ENCODE results near the gene GGT6. TPM values are rescaled to one million over a fixed set of nuclear protein-coding genes. Genes with fewer than 3 reads are reported as not detected.

The GGT6 gene
- total RNA-seq, 1 experiment from 2014 or later = not detected

DNA sequence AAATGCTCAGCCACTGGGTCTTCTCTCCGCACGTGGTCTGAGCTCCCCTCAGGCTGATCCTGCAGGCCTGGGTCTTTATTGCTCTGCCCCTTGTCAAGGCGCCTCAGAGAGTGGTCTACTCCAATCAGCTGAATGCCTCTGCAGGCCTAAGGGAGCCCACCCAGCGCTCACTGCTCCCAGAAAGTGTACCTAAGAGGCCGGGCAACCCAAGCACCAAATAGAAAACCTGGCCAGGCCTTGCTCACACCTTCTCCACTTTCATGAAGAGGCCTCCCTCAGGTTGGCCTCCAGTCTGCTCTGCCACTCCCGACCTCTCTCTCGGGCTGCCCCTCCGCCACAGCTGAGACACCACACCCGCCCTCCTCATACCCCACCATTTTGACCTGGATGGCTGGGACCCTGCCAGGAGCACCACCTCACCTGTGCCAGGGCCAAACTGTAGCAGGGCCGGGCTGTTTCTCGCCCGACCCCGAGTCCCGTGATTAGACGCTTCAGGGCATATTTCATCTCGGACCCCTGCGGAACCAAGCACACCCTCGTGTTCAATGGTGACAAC, 5.9 kb downstream of the GGT6 start:
- DNase-seq (ENCODE audit: low read depth) = no peak

DNA sequence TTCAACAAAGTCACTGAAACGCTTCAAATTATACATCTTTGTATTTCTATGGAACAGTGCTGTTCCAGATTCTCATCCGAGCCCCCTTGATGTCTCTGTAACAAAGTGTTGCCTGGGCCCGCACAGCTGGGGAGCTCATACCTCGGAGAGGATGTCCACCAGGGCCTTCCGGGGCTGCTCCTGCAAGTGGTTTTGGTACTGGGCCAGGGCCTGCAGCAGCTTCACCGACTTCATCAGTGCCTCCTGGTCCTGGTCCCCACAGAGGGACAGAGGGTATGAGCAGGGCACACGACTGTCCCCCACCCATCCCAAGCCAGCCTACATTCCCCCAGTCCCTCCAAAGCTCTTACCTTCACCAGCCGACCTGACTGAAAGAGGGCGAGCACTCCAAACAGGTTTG, 6.7 kb downstream of the GGT6 start:
- no peak for DNase-seq (ENCODE audit: low read depth)

DNA sequence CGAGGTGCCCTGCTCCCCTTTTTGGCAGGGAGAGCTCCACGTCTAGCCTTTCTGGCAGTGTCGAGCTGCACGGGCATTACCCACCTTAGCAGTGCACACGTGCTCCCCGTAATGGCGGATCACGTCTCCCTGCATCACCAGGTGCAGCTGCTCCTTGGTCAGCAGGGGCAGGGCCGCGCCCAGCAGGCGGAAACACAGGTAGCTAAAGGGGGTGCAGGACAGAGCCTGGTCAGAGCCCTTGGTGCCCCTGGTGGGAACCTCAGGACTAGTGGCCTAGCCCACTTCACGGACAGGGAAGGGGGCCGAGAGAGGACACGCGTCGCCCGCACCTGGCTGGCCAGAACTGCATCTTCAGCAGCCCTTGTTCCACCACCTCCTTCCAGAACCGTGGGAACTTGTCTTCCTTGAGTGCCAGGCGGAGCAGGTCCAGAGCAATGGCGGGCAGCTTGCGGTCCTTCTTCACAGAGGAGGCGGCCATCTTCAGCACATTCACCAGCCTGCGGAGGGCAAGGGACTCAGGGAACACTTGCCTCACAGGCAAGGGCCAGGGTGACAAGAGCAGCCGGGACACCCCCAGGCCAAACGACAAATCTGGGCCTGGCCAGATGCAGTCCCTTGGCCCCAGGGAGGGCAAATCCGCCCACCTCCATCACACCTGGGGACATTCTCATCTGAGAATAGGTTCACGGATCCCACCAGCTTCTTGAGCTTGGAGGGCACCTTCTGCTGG, 8.4 kb downstream of the GGT6 start:
- DNase-seq (ENCODE audit: low read depth) = no peak

DNA sequence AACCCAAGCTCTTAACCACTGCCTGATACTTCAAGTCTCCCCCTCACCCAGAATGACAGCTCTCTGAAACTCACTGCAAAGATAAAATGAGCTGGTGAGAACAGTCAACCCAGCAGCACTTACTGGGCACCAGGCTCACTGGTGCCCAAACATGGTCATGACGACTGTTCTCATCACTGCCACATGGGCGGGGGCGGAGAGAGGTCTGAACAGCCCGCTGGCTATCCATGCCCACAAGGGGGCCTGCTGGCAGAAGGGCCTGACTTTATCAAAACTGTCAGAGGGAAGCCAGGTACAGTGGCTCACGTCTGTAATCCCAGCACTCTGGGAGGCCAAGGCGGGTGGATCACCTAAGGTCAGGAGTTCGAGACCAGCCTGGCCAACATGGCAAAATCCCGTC, 9.2 kb downstream of the GGT6 start:
- no peak for DNase-seq (ENCODE audit: low read depth)

DNA sequence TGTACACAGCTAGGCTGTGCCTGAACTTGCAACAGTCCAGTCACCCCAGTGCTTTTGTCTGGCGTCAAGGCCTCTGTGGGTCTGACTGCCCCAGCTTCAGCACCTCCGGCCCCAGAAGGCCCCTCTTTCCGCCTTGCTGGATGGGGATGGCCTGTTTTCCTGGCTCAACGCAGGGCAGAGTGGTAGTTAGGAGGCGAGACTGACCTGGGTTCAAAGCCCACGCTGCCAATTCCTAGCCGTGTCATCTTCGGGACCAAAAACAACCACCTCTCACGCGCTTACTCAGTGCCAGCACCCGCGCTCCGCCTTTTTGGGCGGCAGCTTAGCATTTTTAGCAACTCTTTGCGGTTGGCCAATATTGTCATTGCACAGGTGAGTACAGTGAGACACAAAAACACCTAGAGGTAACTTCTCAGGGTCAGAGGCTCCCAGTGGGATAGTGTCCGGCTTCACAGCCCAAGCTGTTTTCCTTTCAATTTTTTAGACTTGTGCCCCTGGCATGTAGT, 9.8 kb downstream of the GGT6 start:
- no peak for DNase-seq (ENCODE audit: low read depth)

DNA sequence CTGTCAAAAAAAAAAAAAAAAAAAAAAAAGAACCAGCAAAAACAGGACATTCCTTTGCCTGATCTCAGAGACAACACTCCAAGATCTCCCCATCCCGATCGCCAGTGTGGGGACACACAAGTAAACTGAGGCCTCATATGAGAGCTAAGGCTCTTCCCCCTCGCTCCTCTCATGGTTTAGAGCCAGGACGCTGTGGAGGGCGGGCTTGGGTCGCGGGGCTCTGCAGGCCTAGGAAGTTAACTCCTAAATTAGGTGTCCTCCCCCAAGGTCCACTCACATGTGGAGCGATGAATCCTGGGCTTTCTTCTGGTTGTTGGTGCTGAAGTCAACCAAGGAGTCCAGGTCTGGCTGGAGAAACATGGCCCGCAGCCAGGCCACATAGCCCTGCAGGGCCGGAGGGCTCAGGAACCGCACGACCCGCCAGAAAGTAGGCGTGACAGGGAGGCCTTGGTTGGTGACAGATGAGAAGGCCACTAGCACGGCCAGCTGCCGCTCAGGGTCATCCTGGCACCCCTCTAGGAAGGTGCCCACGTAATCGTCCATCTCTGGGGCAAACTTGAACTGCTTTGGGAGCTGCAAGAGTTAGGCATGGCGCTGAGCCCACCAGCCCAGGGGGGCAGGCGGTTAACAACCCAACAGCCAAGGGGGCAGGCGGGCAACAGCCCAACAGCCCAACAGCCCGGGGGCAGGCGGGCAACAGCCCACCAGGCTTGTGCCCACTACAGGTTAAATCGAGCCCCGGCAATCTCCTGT, 10.4 kb downstream of the GGT6 start:
- DNase-seq (ENCODE audit: low read depth) = no peak

DNA sequence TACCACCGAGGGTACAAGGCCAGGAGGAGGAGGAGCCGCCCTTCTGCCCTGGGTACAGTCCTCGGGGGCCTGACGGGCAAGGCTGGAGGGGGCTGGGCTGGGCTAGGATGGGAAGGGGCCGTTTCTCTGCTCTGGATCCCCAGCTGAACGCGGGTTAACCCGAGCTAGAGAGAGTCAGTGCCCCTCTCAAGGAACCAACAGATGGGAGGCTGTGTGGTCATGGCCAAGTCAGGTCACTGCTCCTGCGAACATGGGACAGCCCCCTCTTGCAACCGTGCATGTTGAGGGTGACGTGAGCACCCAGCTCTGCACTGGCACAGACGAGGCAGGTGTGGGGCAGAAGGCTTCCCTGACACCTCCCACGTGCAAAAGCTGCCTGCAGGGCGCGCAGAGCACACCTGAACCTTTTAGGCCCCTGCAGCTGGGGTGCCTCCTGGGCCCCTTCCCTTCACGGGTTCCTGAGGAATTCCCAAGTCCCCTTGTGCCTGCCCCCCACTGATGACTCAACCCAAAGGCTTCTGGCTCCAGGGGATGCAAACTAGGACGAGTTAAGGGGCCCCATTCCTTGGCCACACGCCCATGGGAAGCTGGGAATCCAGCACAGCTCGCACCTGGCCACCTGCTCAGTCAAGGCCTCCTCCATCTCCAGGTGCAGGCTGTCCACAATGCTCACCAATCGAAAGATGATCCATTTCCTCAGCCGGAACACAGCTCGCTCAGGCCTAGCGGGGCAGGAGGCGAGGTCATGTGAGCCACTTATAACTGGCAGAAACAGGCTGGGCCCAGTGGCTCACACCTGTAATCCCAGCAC, 11.5 kb downstream of the GGT6 start:
- no peak for DNase-seq (ENCODE audit: low read depth)

DNA sequence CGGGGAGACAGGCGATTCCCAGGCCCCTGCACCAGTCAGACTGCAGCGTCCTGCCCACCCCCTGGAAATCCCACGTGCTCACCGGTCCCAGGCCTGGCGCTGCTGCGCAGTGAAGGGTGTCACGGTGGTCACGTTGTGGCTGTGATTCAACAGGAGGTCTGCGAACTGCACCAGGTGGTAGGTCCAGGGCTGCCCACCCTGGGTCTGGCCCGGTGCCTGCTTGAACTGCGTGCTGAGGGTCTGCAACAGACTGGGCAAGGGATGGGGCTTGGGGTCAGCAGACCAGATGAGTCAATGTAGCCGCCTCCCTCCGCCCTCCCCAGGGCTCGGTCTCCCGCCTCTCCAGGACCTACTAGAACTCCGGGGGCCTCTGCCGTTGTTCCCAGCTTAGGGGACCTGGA, 12.3 kb downstream of the GGT6 start:
- DNase-seq (ENCODE audit: low read depth) = no peak

DNA sequence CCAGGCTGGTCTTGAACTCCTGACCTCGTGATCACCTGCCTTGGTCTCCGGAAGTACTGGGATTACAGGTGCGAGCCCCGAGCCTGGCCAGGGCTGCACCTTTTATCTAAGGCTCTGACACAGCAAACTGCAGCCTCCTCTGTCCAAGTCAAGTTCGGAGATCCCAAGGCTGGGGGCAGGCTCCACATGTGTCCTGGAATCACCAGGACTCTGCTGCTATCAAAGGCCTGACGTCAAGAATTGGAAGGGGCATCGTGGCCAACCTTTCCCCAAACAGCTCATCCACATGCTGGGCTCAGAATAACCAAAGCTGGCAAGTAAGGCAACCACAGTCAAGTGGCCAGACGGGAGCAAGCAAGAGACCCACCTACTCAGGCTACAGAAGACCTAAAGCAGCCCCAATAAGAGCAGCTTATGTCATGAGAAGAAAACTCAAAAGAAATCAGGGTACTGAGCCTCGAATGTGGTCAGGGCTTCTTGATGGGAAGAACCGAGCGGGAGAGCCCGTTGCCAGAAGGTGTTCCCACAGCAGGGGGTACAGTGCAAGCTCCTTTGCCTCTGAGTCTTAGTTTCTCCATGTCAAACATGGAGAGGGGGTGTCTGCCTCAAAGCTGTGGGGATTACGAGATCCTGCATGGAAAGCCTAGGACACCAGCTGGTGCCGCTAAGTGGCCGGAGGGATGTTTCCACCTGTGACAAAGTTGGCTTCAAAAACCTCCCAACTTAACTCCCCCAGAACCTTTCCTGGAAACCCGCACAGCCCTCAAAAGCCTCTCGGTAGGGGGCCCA, 13.1 kb downstream of the GGT6 start:
- no peak for DNase-seq (ENCODE audit: low read depth)

DNA sequence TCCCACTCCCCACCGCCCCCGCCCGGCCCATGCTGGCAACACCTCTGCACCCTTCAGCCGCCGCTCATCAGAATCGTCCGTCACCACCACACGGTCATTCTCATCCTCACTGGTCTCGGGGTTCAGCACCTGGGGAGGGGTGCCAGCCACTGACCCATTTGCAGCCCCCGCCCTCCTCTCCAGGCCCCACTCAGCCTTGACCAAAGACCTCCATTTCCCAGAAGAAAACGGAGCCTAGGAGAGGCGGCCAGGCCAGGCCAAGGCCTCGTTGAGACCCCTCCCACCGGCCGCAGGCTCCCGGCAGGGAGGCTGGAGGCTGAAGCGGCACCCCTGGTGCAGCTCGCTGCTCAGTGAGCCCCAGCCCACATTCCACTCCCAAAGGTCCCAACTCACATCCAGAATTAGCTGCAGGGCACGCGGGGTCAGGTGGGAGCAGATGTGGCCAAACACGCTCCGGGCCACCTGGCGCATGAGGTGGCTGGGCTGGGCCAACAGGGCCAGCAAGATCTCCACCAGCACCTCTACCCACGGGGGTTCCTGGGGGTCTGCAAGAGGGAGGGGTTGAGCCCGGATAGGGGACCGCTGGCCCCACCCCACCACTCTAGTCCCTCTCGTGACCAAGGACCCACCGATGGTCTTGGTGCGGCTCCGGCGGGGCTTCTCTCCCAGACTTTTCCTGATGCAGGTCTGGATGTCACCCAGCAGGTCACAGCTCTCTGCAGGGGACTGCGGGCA, 15.0 kb downstream of the GGT6 start:
- no peak for DNase-seq (ENCODE audit: low read depth)

DNA sequence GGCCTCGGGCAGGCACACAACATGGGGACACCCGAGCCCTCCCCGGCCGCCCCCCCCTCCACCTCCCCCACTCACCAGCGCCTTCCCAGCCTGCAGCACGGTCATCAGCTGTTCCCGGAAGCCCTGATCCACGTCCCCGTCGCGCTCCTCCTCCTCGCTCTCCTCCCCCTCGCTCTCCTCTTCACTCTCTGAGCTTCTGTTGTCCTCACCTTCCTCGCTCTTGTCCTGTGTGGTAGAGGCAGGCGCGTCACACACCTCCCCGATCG, 15.5 kb downstream of the GGT6 start:
- DNase-seq (ENCODE audit: low read depth) = no peak

DNA sequence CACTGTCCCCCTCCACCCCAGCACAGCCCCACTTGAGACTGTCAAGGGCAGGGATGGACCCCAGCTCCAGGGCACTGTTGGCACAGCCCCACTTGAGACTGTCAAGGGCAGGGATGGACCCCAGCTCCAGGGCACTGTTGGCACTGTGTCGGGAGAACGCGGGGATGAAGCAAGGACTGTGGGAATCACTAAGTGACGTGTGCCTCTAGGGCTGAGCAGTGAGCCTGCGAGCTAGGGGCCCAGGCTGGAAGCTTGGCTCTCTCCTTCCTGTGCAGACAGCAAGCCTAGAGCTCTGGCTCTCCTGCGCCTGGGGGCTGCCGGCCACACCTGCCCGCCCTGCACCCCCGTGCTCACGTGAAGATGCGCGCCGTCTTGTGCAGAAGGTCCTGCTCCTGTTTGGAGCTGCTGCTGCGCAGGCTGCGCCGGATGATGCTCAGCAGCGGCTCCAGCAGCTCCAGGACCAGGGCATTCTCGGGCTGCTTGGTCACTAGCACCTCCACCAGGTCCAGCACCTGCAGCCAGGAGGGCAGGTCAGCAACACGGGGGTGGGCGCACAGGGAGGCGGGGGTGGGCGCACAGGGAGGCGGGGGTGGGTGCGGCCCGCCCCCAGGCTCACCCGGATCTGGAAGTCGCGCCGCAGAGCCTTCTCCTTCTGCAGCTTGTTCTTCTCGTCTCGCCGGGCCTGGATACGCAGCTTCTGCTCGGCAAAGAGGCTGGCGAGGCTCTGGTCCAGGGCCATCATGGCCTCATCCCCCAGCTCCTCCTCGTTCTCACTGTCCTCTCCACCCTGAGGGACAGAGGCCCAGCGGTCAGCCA, 16.0 kb downstream of the GGT6 start:
- DNase-seq (ENCODE audit: low read depth) = no peak

DNA sequence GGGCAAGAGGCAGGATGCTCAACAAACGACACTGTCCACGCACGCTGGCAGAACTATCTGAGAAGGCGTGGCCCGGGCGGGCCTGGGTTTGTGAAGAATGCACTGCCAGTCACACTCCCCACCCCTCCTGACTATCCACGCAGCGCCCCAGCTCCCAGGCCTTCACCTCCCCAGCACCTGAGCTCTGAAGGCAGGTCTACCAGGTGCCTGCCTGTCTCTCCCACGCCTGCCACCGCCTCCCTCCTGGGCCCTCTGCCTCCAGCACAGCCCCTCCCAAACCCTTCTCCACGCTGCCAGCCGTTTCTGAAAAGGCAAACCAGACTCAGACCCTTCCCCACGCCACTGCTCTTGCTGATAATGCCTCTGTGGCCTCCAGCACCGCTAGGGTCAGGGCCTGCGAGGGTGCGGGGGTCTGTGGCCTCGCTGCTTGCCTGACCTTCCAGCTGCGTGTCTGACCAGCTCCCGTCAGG, 16.8 kb downstream of the GGT6 start:
- DNase-seq (ENCODE audit: low read depth) = no peak

DNA sequence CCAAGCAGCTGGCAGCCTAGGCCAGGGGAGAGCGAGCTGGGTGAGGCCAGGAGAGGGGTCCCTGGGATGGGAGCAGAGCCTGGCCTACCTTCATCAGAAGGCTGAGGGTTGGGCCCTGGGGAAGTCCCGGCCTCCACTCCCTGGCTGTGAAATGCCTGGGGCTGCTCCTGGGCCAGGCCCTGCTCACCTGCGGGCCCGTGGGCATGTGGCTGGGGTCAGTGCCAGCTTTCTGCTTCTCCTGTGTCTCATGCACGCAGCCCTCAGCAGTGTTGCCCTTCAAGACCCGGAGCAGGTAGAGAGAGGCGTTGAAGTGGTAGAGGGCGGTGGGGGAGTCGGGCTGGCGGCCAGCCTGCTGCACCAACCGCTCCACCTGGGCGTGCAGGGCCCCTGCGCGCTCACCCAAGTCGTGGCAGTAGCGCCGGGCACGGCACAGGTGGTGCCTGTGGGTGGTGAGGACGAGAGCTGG, 17.6 kb downstream of the GGT6 start:
- DNase-seq (ENCODE audit: low read depth) = no peak

DNA sequence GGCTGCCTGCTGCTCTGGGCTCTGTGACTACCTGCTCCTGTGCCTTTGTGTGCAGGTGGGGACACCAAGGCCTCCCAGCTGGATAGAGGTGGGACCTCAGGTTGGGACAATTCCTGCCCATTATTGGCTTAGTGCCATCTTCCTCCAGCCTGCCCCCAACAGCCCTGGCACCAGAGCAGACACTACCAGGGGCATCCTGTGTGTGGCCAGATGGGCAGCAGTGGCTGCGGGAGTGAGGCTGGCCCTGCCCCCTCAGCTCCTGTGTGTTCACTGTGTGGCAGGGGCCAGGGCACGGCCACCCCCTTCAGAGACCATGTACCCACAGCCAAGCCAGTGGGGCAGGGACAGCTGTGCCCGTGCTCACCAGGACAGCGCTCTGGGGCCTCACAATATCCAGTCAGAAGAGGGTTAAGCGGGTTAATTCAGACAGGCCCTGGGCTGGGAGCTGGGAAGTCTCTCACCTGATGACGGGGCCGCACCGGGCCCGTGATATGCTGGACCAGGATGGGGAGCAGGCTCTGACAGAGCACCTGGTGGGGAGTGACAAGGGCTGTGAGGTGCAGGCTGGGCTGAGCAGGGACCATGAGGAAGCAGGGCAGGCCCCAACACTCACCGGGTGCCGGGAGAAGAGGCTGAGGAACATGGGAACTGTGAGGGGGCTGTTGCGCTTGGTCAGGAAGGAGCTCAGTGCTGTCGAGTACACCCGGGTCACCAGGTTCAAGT, 18.2 kb downstream of the GGT6 start:
- no peak for DNase-seq (ENCODE audit: low read depth)

DNA sequence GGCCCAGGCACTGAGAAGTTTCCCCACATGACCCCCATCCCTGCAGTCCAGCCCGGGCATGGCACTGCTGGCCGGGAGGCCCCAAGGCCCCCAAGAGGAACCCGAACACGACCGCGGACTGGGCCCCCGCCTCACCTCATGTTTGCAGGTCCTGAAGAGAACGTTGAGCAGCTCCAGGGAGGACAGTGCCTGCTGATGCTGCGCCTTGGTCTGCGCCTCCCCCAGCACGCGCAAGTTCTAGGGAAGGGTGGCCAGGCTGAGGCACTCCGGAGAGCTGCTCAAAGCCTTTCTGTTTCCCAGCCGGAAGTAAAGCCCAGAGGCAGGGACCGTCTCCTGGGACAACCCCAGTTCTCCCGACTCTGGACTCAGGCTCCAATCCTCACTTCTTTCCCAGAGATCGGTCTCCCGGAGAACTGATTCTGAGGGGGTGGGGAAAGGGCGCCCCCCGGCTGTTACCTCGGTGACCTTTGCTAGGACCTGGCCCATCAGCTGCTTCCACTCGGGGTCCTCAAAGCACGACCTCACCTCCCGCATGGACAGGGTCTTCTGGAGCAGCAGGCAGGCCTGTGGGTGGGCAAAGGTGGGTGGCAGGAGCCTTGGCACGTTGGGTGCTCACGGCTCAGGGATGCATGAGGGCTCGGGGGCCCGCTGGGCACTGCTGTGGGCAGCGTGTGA, 18.9 kb downstream of the GGT6 start:
- no peak for DNase-seq (ENCODE audit: low read depth)

DNA sequence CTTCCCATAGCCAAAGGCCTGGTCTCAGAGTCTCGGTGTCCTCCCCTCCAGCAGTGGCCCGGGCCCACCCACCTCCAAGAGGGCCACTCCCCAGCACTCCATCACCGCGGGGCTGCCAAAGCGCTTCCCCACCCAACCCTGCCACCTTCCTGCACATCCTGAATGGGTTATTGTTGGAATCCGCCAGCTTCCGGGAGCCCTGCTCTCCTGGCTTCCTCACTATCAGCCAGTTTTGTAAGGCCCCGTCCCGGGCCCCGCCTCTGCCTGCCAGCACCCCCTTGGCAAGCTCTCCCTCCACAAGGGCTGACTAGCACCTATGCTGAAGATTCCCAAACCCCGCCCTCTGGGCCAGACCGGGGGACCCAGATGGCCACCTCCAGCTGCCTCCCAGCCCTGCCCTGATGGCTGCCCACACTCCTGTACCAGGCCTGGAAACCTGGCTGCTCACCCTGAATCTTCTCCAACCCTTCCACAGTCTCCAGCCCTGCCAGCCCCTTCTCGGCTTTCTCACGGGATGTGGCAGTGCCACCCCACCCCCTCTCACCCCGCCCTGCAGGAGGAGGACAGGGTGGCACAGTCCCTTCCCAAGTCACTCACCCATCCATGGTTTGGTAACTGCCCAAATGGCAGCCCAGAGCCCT, 19.6 kb downstream of the GGT6 start:
- no peak for DNase-seq (ENCODE audit: low read depth)

DNA sequence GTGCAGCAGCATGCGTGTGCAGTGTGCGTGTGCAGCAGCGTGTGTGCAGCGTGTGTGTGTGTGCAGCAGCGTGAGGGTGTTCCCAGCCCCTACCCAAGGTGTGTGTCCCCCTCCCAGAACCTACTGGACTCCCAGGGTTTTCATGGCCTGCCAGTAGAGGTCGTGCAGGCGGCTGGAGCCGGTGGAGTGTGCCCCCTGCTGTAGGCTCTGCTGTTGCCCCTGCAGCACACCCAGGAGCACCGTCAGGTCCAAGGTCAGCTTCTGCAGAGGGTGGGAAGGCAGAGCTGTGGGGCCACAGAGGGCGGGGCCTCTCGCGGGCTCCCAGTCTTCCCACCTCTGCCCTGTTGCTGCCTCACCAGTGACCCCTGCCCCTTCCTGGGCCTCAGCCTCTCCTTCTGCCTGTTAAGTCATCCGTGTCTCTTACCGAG, 20.1 kb downstream of the GGT6 start:
- DNase-seq (ENCODE audit: low read depth) = no peak

Data from HT1080 (cell line).